Nephron progenitor cell (in vitro differentiated cells): ENCODE measurements around the gene TNPO2.

Experiments
- DNase-seq: peaks from one replicate; pipeline ENCODE4 v3.0.0; 2021
- H3K27ac Mint-ChIP-seq: 2 replicates; pipeline ENCODE4 v1.8.0; 2021; ENCODE audit warnings: mild to moderate bottlenecking, moderate library complexity, mixed read lengths
- H3K27me3 Mint-ChIP-seq: 2 replicates; pipeline ENCODE4 v1.8.0; 2021; ENCODE audit warnings: mild to moderate bottlenecking, low read depth, mixed read lengths; ENCODE audit not compliant: poor library complexity
- H3K36me3 Mint-ChIP-seq: 2 replicates; pipeline ENCODE4 v1.8.0; 2021; ENCODE audit warnings: low read depth, mixed read lengths
- H3K4me1 Mint-ChIP-seq: 2 replicates; pipeline ENCODE4 v1.8.0; 2021; ENCODE audit warnings: mixed read lengths
- H3K4me3 Mint-ChIP-seq: 2 replicates; pipeline ENCODE4 v1.8.0; 2021; ENCODE audit warnings: mild to moderate bottlenecking, moderate library complexity, mixed read lengths
- H3K9me3 Mint-ChIP-seq: 2 replicates; pipeline ENCODE4 v1.8.0; 2021; ENCODE audit warnings: mild to moderate bottlenecking, moderate library complexity, mixed read lengths
- CTCF ChIP-seq: fragments of 200-600 bp; sonication (generic); IDR thresholded peaks from 2 replicates; pipeline ENCODE4 v1.5.0; 2021; ENCODE audit warnings: antibody characterized with exemption

TNPO2 gene

GRCh38 chr19:12723381-12723640, 421 bp downstream of the TNPO2 start:
- TF ChIP-seq CTCF, result no peak
- peak overlapping the region; percentile 92 for H3K4me3 Mint-ChIP-seq
- peaks cover 41% of the 10 kb centered on the region for H3K4me1 Mint-ChIP-seq
- H3K27ac Mint-ChIP-seq, result peak overlapping the region; percentile 96
- H3K36me3 Mint-ChIP-seq, result peaks cover 18% of the 10 kb centered on the region
- no peaks in the 10 kb centered on the region for H3K27me3 Mint-ChIP-seq
- H3K9me3 Mint-ChIP-seq, result no peaks in the 10 kb centered on the region
- no peak for DNase-seq

GRCh38 chr19:12722566-12723380, 959 bp downstream of the TNPO2 start:
- DNase-seq, result peak; percentile 87
- Mint-ChIP-seq H3K9me3 (no peaks in the 10 kb centered on the region), H3K27me3 (no peaks in the 10 kb centered on the region), H3K4me3 (peak overlapping the region; percentile 92), H3K4me1 (peaks cover 41% of the 10 kb centered on the region), H3K27ac (peak overlapping the region; percentile 96), H3K36me3 (peaks cover 19% of the 10 kb centered on the region)
- no peak for TF ChIP-seq CTCF

- peak overlapping the region; percentile 100 for H3K27ac Mint-ChIP-seq
- TF ChIP-seq CTCF, result no peak
- H3K4me3 Mint-ChIP-seq, result peak overlapping the region; percentile 99
- no peaks in the 10 kb centered on the region for H3K27me3 Mint-ChIP-seq
- no peaks in the 10 kb centered on the region for H3K9me3 Mint-ChIP-seq
- H3K4me1 Mint-ChIP-seq, result peaks cover 40% of the 10 kb centered on the region
- peak; percentile 81 for DNase-seq
- H3K36me3 Mint-ChIP-seq, result peaks cover 20% of the 10 kb centered on the region
Observed at GRCh38 chr19:12721656-12722565, 1.8 kb downstream of the TNPO2 start.

GRCh38 chr19:12720851-12721655, 2.7 kb downstream of the TNPO2 start:
- H3K9me3 Mint-ChIP-seq, result no peaks in the 10 kb centered on the region
- no peaks in the 10 kb centered on the region for H3K27me3 Mint-ChIP-seq
- peaks cover 31% of the 10 kb centered on the region for H3K4me1 Mint-ChIP-seq
- H3K4me3 Mint-ChIP-seq, result peak overlapping the region; percentile 99
- DNase-seq, result no peak
- peak overlapping the region; percentile 100 for H3K27ac Mint-ChIP-seq
- no peak for TF ChIP-seq CTCF
- peaks cover 28% of the 10 kb centered on the region for H3K36me3 Mint-ChIP-seq

GRCh38 chr19:12720296-12720695, 3.4 kb downstream of the TNPO2 start:
- TF ChIP-seq CTCF, result no peak
- peaks cover 30% of the 10 kb centered on the region for H3K4me1 Mint-ChIP-seq
- H3K27ac Mint-ChIP-seq, result peak overlapping the region; percentile 87
- no peaks in the 10 kb centered on the region for H3K9me3 Mint-ChIP-seq
- H3K36me3 Mint-ChIP-seq, result peaks cover 36% of the 10 kb centered on the region
- no peaks in the 10 kb centered on the region for H3K27me3 Mint-ChIP-seq
- H3K4me3 Mint-ChIP-seq, result peak overlapping the region; percentile 78
- DNase-seq, result no peak
